HUES64 (cell line): ENCODE results near the gene CCDC126.

ENCODE experiments used
- H3K27ac ChIP-seq: 2 replicates; pipeline ENCODE4 v1.7.0; 2013; ENCODE audit warnings: low read depth, low read length, inconsistent platforms
- H3K27me3 ChIP-seq: 2 replicates; pipeline ENCODE4 v1.6.1; 2013; ENCODE audit warnings: mild to moderate bottlenecking, low read length; ENCODE audit not compliant: insufficient read depth
- H3K36me3 ChIP-seq: 2 replicates; pipeline ENCODE4 v1.6.1; 2013; ENCODE audit warnings: mild to moderate bottlenecking, low read length; ENCODE audit not compliant: insufficient read depth
- H3K4me1 ChIP-seq: 2 replicates; pipeline ENCODE4 v1.6.1; 2013; ENCODE audit warnings: mild to moderate bottlenecking, low read length, moderate library complexity; ENCODE audit not compliant: insufficient read depth
- H3K4me3 ChIP-seq: 2 replicates; pipeline ENCODE4 v1.5.1; 2013; ENCODE audit warnings: mild to moderate bottlenecking, low read length, moderate library complexity
- H3K9ac ChIP-seq: 2 replicates; pipeline ENCODE4 v1.6.1; 2013; ENCODE audit warnings: mild to moderate bottlenecking, low read depth, low read length
- H3K9me3 ChIP-seq: 2 replicates; pipeline ENCODE4 v1.6.1; 2013; ENCODE audit warnings: low read depth, low read length; ENCODE audit not compliant: insufficient read depth
- WGBS: fragments of 150-250, 120-280 bp; methylation state at CpG from one replicate; pipeline ENCODE4 v1.1.7; 2013; ENCODE audit warnings: missing lambda C conversion rate; 5-methylcytosine and 5-hydroxymethylcytosine counted together

CCDC126 gene

DNA sequence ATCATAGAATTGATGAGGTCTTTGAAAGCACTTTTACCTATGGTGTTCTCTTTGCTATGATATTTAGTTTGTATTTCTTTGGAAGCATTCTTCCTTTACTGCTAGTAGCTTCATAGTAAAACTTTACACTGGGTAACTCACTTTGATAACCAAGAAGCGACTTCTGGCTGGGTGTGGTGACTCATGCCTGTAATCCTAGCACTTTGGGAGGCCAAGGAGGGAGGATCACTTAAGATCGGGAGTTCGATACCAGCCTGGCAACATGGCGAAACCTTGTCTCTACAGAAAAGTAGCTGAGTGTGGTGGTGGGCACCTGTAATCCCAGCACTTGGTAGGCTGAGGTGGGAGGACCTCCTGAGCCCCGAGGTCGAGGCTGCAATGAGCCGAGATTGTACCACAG lies 36.2 kb downstream of the CCDC126 start:
- WGBS = 92% methylated on average over 7 of the region's 7 CpGs
- H3K9ac ChIP-seq = no peak overlapping the region
- H3K27ac ChIP-seq = no peak overlapping the region

DNA sequence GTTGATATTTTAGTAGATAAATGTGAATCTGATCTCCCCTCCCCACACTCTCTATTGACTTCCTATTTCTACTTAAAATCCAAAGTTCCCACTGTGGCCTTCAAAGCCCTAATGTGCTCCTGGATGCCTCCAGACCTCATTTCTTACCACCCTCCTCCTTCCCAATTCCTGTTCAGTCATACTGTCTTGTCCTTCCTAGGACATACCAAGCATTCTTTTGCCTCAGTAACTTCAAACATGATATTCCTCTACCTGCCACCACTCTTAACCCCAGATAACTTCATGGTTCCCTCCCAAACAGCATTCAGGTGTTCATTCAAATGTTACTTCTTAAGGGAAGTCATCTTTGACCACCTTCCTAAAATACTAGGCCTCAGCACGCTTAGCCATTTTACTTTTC lies 48.6 kb downstream of the CCDC126 start:
- no peak overlapping the region for H3K4me3 ChIP-seq
- no peaks in the 10 kb centered on the region for H3K9me3 ChIP-seq
- H3K27ac ChIP-seq = no peak overlapping the region
- no peak overlapping the region for H3K9ac ChIP-seq
- WGBS = no CpG with 5 or more reads among the region's 1 CpG
- H3K4me1 ChIP-seq = no peaks in the 10 kb centered on the region
- no peaks in the 10 kb centered on the region for H3K36me3 ChIP-seq
- no peaks in the 10 kb centered on the region for H3K27me3 ChIP-seq

More for the DNA sequence above, 36.2 kb downstream of the CCDC126 start:
- Histone ChIP-seq H3K27me3 (no peaks in the 10 kb centered on the region), H3K9me3 (no peaks in the 10 kb centered on the region), H3K36me3 (no peaks in the 10 kb centered on the region), H3K4me3 (no peak overlapping the region), H3K4me1 (no peaks in the 10 kb centered on the region)

DNA sequence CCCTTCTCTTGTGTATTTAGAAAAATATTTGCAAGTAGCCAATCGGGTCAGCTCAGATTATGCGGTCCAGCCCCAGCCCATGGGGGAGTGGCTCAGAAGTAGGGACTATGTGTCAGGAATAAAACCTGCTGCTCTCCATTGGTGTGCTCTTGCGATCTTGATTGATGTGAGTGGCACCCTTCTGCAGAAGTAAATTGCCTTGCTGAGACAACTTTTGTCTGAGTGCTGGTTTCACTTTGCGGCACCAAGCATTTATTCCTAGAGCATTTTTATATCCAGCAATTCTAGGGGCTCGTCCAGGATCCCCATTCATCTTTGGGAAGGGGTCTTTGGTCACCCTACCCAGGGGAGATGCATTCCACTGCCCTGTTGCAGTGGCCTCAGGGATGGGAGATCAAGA lies 56.8 kb downstream of the CCDC126 start:
- 89% methylated on average over 5 of the region's 5 CpGs for WGBS
- H3K4me1 ChIP-seq = no peaks in the 10 kb centered on the region

DNA sequence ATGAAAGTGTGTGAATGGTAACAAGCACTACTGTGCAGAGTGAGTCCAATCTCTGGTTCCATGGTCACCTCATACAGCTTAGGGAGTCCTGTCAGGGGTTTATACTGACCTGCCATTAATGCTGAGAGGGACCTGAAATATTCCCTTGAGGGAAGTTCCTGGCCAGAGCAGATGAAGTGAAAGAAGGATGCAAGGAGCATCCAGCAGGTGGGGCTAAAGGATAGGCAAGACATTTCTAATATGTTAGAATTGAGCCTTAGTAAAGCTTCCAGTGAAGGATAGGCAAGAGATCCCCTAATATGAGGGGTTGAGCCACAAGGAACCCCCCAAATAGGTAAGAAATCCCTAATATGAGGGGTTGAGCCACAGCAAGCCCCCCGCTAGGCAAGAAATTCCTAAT lies 57.3 kb downstream of the CCDC126 start:
- H3K4me1 ChIP-seq = no peaks in the 10 kb centered on the region
- H3K27me3 ChIP-seq = no peaks in the 10 kb centered on the region
- no CpG with 5 or more reads among the region's 1 CpG for WGBS
- no peak overlapping the region for H3K27ac ChIP-seq
- H3K4me3 ChIP-seq = no peak overlapping the region
- no peaks in the 10 kb centered on the region for H3K36me3 ChIP-seq
- H3K9ac ChIP-seq = no peak overlapping the region
- peaks cover 33% of the 10 kb centered on the region for H3K9me3 ChIP-seq

More for the DNA sequence above, 56.8 kb downstream of the CCDC126 start:
- H3K27ac ChIP-seq = no peak overlapping the region
- H3K9ac ChIP-seq = no peak overlapping the region
- no peaks in the 10 kb centered on the region for H3K36me3 ChIP-seq
- no peak overlapping the region for H3K4me3 ChIP-seq
- H3K9me3 ChIP-seq = peaks cover 28% of the 10 kb centered on the region
- H3K27me3 ChIP-seq = no peaks in the 10 kb centered on the region

DNA sequence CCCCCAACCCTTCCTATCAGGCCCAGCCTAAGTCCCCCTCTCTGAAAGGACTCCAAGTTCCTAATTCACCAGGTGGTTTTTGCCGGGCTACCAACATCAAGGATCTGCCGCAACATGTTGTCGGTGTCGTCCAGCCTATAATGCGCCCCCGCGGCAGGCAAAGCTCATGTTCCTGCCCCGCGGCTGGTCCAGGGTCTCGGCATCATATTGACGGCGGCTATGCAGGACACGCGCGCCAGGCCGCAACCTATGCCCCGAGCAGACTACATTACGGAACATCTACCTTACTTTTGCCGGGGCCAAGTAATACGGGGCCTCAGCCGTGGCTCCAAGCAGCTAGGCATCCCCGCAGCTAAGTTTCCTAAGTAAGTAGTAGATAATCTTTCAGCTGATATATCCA lies 58.3 kb downstream of the CCDC126 start:
- WGBS = 96% methylated on average over 22 of the region's 22 CpGs
- Histone ChIP-seq H3K4me1 (no peaks in the 10 kb centered on the region), H3K4me3 (no peak overlapping the region), H3K27ac (no peak overlapping the region), H3K27me3 (no peaks in the 10 kb centered on the region), H3K36me3 (no peaks in the 10 kb centered on the region), H3K9me3 (peaks cover 35% of the 10 kb centered on the region), H3K9ac (no peak overlapping the region)

DNA sequence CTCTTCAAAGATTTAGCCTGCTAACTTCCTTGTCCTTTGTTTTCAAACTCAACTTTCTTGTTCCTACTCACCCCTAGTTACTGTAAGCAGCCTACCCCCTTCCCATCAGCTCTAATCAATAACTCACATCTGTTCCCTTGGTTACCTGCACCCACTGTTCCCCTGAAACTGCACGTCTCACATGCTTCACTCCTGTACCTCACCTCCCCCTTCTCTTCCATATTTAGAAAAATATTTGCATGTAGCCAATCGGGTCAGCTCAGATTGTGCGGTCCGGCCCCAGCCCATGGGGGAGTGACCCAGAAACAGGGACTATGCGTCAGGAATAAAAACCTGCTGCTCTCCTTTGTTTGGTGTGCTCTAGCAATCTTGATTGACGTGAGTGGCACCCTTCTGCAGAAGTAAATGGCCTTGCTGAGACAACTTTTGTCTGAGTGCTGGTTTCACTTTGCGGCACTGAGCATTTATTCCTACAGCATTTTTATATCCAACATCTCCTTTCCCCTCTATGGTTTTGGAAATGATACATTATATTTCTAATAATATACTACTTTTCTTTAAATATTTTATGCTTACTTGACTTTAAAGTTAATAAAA lies 61.7 kb downstream of the CCDC126 start:
- Histone ChIP-seq H3K27me3 (no peaks in the 10 kb centered on the region), H3K36me3 (no peaks in the 10 kb centered on the region), H3K9me3 (peaks cover 22% of the 10 kb centered on the region), H3K9ac (no peak overlapping the region), H3K4me3 (no peak overlapping the region), H3K27ac (no peak overlapping the region), H3K4me1 (peaks cover 16% of the 10 kb centered on the region)
- WGBS = 80% methylated on average over 7 of the region's 7 CpGs

DNA sequence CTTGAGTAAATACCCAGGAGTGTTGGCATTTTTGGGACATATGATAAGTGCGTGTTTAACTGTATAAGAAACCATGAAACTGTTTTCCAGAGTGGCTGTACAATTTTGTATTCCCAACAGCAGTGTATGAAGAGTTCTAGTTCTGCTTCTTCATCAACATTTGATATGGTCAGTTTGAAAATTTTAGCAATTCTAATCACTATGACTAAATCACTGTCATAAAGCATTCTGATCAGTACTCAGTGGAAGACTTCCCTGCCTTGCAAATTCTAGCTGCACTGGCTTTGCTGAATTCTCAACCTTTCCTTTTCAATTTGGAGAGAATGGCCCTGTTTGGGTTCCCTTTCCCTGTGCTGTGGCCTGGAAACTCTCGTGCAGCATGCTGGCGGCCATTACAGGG lies 64.2 kb downstream of the CCDC126 start:
- Histone ChIP-seq H3K4me3 (no peak overlapping the region), H3K36me3 (no peaks in the 10 kb centered on the region), H3K27ac (no peak overlapping the region), H3K4me1 (peaks cover 16% of the 10 kb centered on the region), H3K27me3 (no peaks in the 10 kb centered on the region), H3K9me3 (peaks cover 18% of the 10 kb centered on the region), H3K9ac (no peak overlapping the region)
- WGBS = 91% methylated on average over 3 of the region's 3 CpGs

DNA sequence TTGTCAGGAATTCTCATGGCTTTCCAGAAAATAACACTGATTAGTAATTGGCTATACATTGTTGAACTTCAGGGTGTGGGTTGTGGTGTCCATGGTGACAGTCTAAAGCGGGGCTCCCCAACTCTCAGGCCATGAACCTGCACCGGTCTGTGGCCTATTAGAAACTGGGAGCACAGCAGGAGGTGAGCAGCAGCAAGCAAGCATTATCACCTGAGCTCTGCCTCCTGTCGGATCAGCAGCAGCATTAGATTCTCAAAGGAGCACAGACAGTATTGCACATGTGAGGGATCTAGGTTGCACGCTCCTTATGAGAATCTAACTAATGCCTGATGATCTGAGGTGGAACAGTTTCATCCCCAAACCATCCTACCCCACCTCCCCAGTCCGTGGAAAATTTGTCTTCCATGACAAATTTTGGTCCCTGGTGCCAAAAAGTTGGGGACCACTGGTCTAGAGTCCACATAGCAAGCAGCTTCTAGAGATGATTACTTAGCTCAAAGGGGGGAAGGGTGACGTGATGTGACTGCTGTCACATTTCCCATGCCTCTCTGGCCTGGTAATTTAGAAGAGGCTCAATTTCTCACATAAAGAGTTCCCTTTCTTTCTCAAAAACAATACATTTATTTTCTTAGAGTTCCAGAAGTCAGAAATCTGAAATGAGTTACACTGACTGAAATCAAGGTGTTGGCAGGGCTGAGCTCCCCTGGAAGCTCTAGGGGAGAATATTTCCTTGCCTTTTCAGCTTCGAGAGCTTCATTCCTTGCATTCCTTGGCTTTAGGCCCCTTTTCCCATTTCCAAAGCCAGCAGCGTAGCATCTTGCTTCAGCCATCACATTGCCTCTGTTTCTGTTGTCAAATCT lies 65.2 kb downstream of the CCDC126 start:
- H3K9me3 ChIP-seq = peaks cover 18% of the 10 kb centered on the region
- no peak overlapping the region for H3K4me3 ChIP-seq
- peaks cover 16% of the 10 kb centered on the region for H3K4me1 ChIP-seq
- peak overlapping the region; percentile 11 for H3K27ac ChIP-seq
- no peaks in the 10 kb centered on the region for H3K27me3 ChIP-seq
- H3K36me3 ChIP-seq = no peaks in the 10 kb centered on the region
- 76% methylated on average over 7 of the region's 8 CpGs for WGBS
- H3K9ac ChIP-seq = peak overlapping the region; percentile 32; the same call in 1 of the 2 replicates

DNA sequence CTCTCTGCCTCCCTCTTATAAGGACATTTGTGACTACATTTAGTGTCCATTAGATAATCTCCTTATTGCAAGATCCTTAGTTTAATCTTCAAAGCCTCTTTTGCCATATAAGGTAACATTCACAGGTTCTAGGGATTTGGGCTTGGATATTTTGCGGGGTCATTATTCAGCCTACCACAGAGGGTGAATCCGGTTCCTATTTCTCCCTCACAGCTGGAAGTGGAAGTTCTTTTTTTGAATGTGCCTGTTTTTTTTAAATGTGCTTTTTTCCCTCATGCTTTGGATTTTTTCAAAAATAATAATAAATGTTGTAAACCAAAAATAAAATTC lies 65.8 kb downstream of the CCDC126 start:
- H3K27me3 ChIP-seq = no peaks in the 10 kb centered on the region
- H3K4me3 ChIP-seq = no peak overlapping the region
- H3K9ac ChIP-seq = peak overlapping the region; percentile 32; the same call in 1 of the 2 replicates
- H3K9me3 ChIP-seq = peaks cover 14% of the 10 kb centered on the region
- peak overlapping the region; percentile 11 for H3K27ac ChIP-seq
- peaks cover 16% of the 10 kb centered on the region for H3K4me1 ChIP-seq
- no peaks in the 10 kb centered on the region for H3K36me3 ChIP-seq
- WGBS = 40% methylated on average over 1 of the region's 2 CpGs

DNA sequence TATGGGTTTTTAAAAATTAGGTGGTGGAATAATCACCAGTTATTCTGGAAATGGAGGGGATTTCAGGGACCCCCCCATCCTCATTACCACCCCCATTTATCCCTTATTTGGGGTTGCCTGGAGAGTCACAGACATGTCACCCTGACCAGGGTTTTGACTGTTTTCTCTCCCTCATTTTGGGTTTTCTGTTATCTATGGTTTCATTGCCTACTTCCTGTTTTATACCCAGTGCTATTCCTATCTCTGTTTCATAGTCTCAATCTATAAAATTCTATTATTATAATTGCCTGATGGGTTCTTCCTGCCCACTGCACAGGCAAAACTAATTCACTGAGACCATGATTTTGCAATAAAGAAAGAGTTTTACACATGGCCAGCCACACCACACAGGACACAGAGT lies 66.9 kb downstream of the CCDC126 start:
- Histone ChIP-seq H3K27me3 (no peaks in the 10 kb centered on the region), H3K4me3 (no peak overlapping the region), H3K9me3 (peaks cover 5% of the 10 kb centered on the region; the same call in 1 of the 2 replicates), H3K4me1 (peaks cover 16% of the 10 kb centered on the region), H3K9ac (no peak overlapping the region), H3K27ac (no peak overlapping the region), H3K36me3 (no peaks in the 10 kb centered on the region)

DNA sequence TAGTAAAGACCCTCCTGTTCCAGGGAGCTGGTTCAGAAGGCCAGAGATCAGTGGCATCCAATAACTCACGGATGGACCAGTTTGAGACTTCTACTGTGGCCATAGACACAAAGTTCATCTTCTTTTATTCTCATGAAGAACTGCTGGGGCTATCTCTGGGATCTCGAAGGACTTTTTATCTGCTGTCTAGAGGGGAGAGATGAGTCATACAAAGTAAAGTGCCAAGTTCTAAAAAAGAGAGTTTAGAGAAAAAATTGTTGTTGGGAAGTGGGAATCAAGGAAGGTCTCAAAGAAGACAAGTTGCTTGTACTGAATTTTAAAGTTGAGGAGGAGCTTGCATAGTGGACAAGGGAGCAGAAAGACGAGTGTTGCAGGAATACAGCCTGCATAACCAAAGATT lies 74.9 kb downstream of the CCDC126 start:
- Histone ChIP-seq H3K4me1 (no peaks in the 10 kb centered on the region), H3K4me3 (no peak overlapping the region), H3K9me3 (no peaks in the 10 kb centered on the region), H3K27ac (no peak overlapping the region), H3K27me3 (no peaks in the 10 kb centered on the region), H3K36me3 (no peaks in the 10 kb centered on the region), H3K9ac (no peak overlapping the region)
- 90% methylated on average over 3 of the region's 3 CpGs for WGBS
